Measurements from ENCODE around the gene PCSK4.

The PCSK4 gene

DNA sequence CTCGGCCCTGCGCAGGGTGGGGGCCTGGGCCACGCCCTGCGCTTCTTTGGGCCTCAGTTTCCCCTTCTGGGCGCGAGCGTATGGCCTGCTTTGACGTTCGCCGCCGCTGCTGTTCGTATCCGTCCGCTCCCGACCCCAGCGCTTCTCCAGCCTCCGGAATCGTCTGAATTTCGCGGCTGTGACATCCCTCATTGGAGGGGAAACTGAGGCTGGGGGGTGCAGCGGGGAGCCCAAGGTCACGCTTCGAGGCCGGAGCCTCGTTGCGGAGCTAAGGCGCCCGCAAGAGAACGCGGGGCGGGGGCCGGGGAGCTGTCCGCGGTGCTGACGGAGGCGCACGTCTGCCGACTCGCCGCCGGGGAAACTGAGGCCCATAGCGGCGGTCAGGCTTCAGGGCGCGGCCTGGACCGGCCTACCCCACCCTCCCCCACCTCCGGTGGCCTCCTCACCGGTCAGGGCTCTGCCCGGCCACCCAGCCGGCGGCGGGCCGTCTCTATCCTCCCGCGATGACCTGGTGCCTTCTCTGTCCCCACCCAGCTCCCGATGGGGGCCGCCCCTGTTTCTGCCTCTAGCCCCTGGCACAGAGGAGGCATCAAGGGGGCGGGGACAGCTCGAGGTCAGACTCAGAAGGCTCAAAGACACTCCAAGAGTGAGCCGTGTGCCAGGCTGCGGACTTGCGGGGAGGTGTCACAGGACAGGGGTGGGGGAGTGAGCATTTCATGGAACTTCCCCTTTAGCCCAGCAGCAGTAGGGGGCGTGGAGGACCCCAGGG is 43.3 kb downstream of the PCSK4 start:
- no peak for ATAC-seq
- TF ChIP-seq PPARA (CRISPR knock-in tag; IDR thresholded peaks at IDR 0.05; ENCODE audit: borderline replicate concordance), result no peak
- TF ChIP-seq OSR1 (CRISPR knock-in tag; IDR thresholded peaks at IDR 0.05), result no peak
- TF ChIP-seq BACH2 (CRISPR knock-in tag; IDR thresholded peaks at IDR 0.05; ENCODE audit: borderline replicate concordance), result no peak
- TF ChIP-seq ISL1 (CRISPR knock-in tag; IDR thresholded peaks at IDR 0.05), result no peak
- no peak for TF ChIP-seq ZFP3 (CRISPR knock-in tag; IDR thresholded peaks at IDR 0.05)
- TF ChIP-seq TCF4 (CRISPR knock-in tag; IDR thresholded peaks at IDR 0.05; ENCODE audit: borderline replicate concordance), result no peak
- TF ChIP-seq SNAI2 (CRISPR knock-in tag; IDR thresholded peaks at IDR 0.05), result no peak
- TF ChIP-seq ESRRG (CRISPR knock-in tag; IDR thresholded peaks at IDR 0.05), result no peak
- no peak for TF ChIP-seq TOX (CRISPR knock-in tag; IDR thresholded peaks at IDR 0.05; ENCODE audit: borderline replicate concordance)
- TF ChIP-seq, protein P1, sequence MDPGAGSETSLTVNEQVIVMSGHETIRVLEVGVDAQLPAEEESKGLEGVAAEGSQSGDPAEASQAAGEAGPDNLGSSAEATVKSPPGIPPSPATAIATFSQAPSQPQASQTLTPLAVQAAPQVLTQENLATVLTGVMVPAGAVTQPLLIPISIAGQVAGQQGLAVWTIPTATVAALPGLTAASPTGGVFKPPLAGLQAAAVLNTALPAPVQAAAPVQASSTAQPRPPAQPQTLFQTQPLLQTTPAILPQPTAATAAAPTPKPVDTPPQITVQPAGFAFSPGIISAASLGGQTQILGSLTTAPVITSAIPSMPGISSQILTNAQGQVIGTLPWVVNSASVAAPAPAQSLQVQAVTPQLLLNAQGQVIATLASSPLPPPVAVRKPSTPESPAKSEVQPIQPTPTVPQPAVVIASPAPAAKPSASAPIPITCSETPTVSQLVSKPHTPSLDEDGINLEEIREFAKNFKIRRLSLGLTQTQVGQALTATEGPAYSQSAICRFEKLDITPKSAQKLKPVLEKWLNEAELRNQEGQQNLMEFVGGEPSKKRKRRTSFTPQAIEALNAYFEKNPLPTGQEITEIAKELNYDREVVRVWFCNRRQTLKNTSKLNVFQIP (CRISPR knock-in tag; IDR thresholded peaks at IDR 0.05; ENCODE audit: borderline replicate concordance, low read depth), result no peak
- no peak for TF ChIP-seq ZFP30 (CRISPR knock-in tag; IDR thresholded peaks at IDR 0.05)
- TF ChIP-seq, protein P2, sequence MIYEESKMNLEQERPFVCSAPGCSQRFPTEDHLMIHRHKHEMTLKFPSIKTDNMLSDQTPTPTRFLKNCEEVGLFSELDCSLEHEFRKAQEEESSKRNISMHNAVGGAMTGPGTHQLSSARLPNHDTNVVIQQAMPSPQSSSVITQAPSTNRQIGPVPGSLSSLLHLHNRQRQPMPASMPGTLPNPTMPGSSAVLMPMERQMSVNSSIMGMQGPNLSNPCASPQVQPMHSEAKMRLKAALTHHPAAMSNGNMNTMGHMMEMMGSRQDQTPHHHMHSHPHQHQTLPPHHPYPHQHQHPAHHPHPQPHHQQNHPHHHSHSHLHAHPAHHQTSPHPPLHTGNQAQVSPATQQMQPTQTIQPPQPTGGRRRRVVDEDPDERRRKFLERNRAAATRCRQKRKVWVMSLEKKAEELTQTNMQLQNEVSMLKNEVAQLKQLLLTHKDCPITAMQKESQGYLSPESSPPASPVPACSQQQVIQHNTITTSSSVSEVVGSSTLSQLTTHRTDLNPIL (CRISPR knock-in tag; IDR thresholded peaks at IDR 0.05; ENCODE audit: low read depth), result no peak
- no peak for TF ChIP-seq ARNTL (CRISPR knock-in tag; IDR thresholded peaks at IDR 0.05; ENCODE audit: borderline replicate concordance, low read depth)

DNA sequence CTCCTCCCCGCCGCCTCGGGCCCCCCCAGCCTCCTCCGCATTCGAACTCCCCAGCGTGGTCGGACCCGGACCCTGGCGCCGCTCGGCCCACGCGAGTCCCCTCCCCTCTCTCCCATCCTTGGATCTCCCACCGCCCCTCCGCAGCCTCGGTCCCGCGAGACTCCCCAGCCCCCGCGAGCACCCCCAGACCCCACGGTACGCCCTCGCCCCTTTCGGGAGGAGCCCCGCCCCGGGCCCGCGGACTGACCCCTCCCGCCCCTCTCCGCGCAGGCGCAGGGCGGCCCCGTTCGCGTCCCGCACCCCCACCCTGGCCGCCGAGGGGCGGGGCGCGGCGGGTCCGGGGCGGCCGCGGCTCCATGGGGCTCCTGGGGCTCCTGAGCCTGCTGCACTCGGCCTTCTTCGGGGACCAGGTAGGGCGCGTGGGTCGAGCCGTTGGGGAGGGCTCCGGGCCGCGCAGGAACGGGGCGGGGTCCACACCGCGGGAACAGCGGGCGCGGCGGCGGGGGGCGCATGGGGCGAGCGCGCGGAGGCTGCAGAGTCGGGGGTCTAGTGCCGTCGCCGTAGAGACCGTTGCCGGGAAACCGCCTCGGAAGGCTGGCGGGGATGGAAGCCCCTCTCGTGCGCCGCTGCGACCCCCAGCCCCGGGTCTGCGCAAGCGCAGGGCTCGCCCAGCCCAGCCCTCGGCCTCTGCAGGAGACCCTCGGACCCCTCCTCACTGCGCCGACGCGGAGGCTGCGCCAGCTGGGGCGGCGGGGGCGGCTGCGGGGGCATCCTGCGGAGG is 44.0 kb downstream of the PCSK4 start:
- peak; percentile 25 for ATAC-seq
- TF ChIP-seq BACH2 (CRISPR knock-in tag; IDR thresholded peaks at IDR 0.05; ENCODE audit: borderline replicate concordance), result no peak
- TF ChIP-seq, protein P3, sequence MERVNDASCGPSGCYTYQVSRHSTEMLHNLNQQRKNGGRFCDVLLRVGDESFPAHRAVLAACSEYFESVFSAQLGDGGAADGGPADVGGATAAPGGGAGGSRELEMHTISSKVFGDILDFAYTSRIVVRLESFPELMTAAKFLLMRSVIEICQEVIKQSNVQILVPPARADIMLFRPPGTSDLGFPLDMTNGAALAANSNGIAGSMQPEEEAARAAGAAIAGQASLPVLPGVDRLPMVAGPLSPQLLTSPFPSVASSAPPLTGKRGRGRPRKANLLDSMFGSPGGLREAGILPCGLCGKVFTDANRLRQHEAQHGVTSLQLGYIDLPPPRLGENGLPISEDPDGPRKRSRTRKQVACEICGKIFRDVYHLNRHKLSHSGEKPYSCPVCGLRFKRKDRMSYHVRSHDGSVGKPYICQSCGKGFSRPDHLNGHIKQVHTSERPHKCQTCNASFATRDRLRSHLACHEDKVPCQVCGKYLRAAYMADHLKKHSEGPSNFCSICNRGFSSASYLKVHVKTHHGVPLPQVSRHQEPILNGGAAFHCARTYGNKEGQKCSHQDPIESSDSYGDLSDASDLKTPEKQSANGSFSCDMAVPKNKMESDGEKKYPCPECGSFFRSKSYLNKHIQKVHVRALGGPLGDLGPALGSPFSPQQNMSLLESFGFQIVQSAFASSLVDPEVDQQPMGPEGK (CRISPR knock-in tag; IDR thresholded peaks at IDR 0.05; ENCODE audit: borderline replicate concordance), result no peak
- TF ChIP-seq CSDC2 (CRISPR knock-in tag; IDR thresholded peaks at IDR 0.05), result no peak
- no peak for TF ChIP-seq PPARA (CRISPR knock-in tag; IDR thresholded peaks at IDR 0.05; ENCODE audit: borderline replicate concordance)
- TF ChIP-seq, protein P4, sequence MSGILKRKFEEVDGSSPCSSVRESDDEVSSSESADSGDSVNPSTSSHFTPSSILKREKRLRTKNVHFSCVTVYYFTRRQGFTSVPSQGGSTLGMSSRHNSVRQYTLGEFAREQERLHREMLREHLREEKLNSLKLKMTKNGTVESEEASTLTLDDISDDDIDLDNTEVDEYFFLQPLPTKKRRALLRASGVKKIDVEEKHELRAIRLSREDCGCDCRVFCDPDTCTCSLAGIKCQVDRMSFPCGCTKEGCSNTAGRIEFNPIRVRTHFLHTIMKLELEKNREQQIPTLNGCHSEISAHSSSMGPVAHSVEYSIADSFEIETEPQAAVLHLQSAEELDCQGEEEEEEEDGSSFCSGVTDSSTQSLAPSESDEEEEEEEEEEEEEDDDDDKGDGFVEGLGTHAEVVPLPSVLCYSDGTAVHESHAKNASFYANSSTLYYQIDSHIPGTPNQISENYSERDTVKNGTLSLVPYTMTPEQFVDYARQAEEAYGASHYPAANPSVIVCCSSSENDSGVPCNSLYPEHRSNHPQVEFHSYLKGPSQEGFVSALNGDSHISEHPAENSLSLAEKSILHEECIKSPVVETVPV (CRISPR knock-in tag; IDR thresholded peaks at IDR 0.05), result no peak
- no peak for TF ChIP-seq TCF4 (CRISPR knock-in tag; IDR thresholded peaks at IDR 0.05; ENCODE audit: borderline replicate concordance)
- peak; percentile 96 for TF ChIP-seq ZNF8 (CRISPR knock-in tag; IDR thresholded peaks at IDR 0.05)

DNA sequence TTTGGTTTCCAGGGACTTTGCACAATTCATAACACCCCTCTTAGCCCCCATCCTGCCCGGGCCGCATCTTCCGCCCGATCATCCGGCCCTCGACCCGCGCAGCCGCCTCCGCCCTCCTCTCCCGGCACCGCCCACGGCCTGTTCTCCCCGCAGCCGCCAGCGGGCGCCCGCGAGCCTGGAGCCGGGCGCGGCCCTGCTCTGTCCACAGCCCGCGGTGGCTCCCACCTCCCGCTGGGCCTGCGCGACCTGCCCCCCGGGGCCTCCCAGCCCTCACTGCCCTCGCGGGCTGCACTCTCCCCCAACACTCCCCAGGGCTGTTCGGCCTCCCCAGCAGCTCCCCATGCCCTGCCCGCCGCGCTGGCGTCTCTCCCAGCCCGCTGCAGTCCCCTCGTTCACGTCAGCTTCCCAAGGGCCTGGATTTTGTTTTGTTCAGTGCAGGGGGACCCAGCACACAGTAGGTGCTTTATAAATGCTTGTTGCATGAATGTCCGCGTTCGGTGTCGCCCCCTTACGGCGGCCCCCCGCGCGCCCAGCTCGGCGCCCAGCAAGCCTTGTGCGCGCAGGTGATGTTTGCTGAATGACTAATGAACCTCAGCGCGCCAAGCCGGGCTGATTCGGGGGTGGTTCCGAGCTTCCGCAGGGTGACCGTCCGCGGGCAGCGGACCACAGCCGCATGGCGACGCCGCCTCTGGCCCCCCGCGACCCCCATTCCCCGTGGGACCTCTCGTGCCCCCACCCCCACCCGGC is 44.8 kb downstream of the PCSK4 start:
- TF ChIP-seq, protein P3 (CRISPR knock-in tag; IDR thresholded peaks at IDR 0.05; ENCODE audit: borderline replicate concordance), result no peak
- TF ChIP-seq ZFP30 (CRISPR knock-in tag; IDR thresholded peaks at IDR 0.05) (no peak), ARNTL (CRISPR knock-in tag; IDR thresholded peaks at IDR 0.05; ENCODE audit: borderline replicate concordance, low read depth) (no peak), BACH2 (CRISPR knock-in tag; IDR thresholded peaks at IDR 0.05; ENCODE audit: borderline replicate concordance) (no peak), ZNF565 (CRISPR knock-in tag; conservative IDR thresholded peaks at IDR 0.05; ENCODE audit: low read depth) (no peak), ZNF8 (CRISPR knock-in tag; IDR thresholded peaks at IDR 0.05) (peak; percentile 36; the same call in 1 of the 2 replicates), ZNF70 (CRISPR knock-in tag; IDR thresholded peaks at IDR 0.05) (no peak), CSDC2 (CRISPR knock-in tag; IDR thresholded peaks at IDR 0.05) (no peak), GLIS3 (CRISPR knock-in tag; IDR thresholded peaks at IDR 0.05) (0 out of 2 replicates have a peak, but pooled peaks have one; percentile 64), TOX (CRISPR knock-in tag; IDR thresholded peaks at IDR 0.05; ENCODE audit: borderline replicate concordance) (no peak)
- TF ChIP-seq, protein P4 (CRISPR knock-in tag; IDR thresholded peaks at IDR 0.05), result no peak
- TF ChIP-seq, protein P1 (CRISPR knock-in tag; IDR thresholded peaks at IDR 0.05; ENCODE audit: borderline replicate concordance, low read depth), result no peak
- ATAC-seq, result peak; percentile 88

Measured in SK-N-SH treated with all-trans-retinoic acid at 6 μM for 48 hours (cell line).